B cell (primary cell): ENCODE measurements around the gene COG5. TPM values are rescaled to one million over a fixed set of nuclear protein-coding genes. Genes with fewer than 3 reads are reported as not detected.

ENCODE experiments used
- ATAC-seq: fragments of 200-7000 bp; cut with Tn5 transposase; one replicate; pipeline ENCODE4 v1.10.0; 2021; ENCODE audit warnings: low read depth, mild to moderate bottlenecking, moderate number of reproducible peaks, moderate library complexity
- CTCF ChIA-PET: fragments of 350-600 bp; sonication (Branson Sonifier 250); formaldehyde crosslinking; loops from one replicate; lab custom pipeline; 2021; ENCODE audit warnings: antibody characterized with exemption, inconsistent platforms; lab: Charles Lee
- POLR2A ChIA-PET: fragments of 350-600 bp; sonication (Branson Sonifier 250); formaldehyde crosslinking; loops from one replicate; lab custom pipeline; 2021; ENCODE audit warnings: antibody characterized with exemption; lab: Charles Lee
- DNase-seq: peaks from one replicate; pipeline ENCODE4 v3.0.0; 2013
- H2AFZ ChIP-seq: 2 replicates; pipeline ENCODE4 v1.6.1; 2012; ENCODE audit warnings: mild to moderate bottlenecking, low read depth, low read length; ENCODE audit not compliant: insufficient read depth, poor library complexity, severe bottlenecking
- H3K27ac ChIP-seq, 2 donors: 1 replicate in 1 of 2; 2 replicates in 1 of 2; pipeline ENCODE4 v1.5.1; 2012 to 2013; ENCODE audit warnings: low read length in 2 of 2, mild to moderate bottlenecking in 2 of 2, moderate library complexity in 1 of 2
- H3K27me3 ChIP-seq, 4 experiments: fragments of 200-600 bp in 1 of 4; sonication (generic) in 1 of 4; replicated peaks in 1 of 4; 1 replicate in 2 of 4; 2 replicates in 2 of 4; pipeline versions ENCODE4 v1.6.1 to v1.7.0; 2013 to 2016; ENCODE audit warnings: low read length in 3 of 4, mild to moderate bottlenecking in 2 of 4, mixed read lengths in 1 of 4, moderate library complexity in 1 of 4; ENCODE audit not compliant: insufficient read depth in 4 of 4, control insufficient read depth in 3 of 4; ENCODE audit errors: control extremely low read depth in 1 of 4
- H3K36me3 ChIP-seq, 2 experiments: replicated peaks in 1 of 2; 1 replicate in 1 of 2; 2 replicates in 1 of 2; pipeline versions ENCODE4 v1.6.1 to v1.7.1; 2013; ENCODE audit warnings: low read length in 1 of 2; ENCODE audit not compliant: insufficient read depth in 2 of 2, control insufficient read depth in 1 of 2; ENCODE audit errors: control extremely low read depth in 1 of 2, extremely low read depth in 1 of 2
- H3K4me1 ChIP-seq, 2 donors: fragments of 200-600 bp in 1 of 2; sonication (generic) in 1 of 2; 1 replicate in 1 of 2; 2 replicates in 1 of 2; pipeline versions ENCODE4 v1.5.1 to v1.6.1; 2013 to 2017; ENCODE audit warnings: low read length in 2 of 2; ENCODE audit not compliant: control insufficient read depth in 2 of 2, insufficient read depth in 2 of 2
- H3K4me2 ChIP-seq: replicated peaks from 2 replicates; pipeline ENCODE3; 2012; ENCODE audit warnings: mild to moderate bottlenecking, low read depth, low read length; ENCODE audit not compliant: poor library complexity, severe bottlenecking
- H3K4me3 ChIP-seq, 5 experiments: fragments of 200-600 bp in 1 of 5; sonication (generic) in 1 of 5; 1 replicate in 3 of 5; 2 replicates in 2 of 5; pipeline versions ENCODE4 v1.5.1 to v1.7.0; 2011 to 2016; ENCODE audit warnings: low read length in 4 of 5, mild to moderate bottlenecking in 4 of 5, low read depth in 2 of 5, control low read depth in 1 of 5, moderate library complexity in 1 of 5; ENCODE audit not compliant: insufficient read depth in 1 of 5; ENCODE audit errors: control extremely low read depth in 1 of 5, extremely low read depth in 1 of 5
- H3K79me2 ChIP-seq: fragments of 200-600 bp; sonication (generic); one replicate; pipeline ENCODE4 v1.6.0; 2016; ENCODE audit warnings: low read length; ENCODE audit not compliant: control insufficient read depth, insufficient read depth
- H3K9ac ChIP-seq: fragments of 200-600 bp; sonication (generic); 2 replicates; pipeline ENCODE4 v1.6.1; 2017; ENCODE audit warnings: mild to moderate bottlenecking, low read length, moderate library complexity
- H3K9me3 ChIP-seq, 3 donors: one replicate each; pipeline versions ENCODE4 v1.6.1 to v1.7.1; 2013; ENCODE audit warnings: low read length in 2 of 3; ENCODE audit not compliant: control insufficient read depth in 2 of 3, insufficient read depth in 1 of 3; ENCODE audit errors: control extremely low read depth in 1 of 3
- H4K20me1 ChIP-seq: 2 replicates; pipeline ENCODE4 v1.6.0; 2012; ENCODE audit warnings: mild to moderate bottlenecking, low read length; ENCODE audit not compliant: insufficient read depth, control insufficient read depth, poor library complexity, severe bottlenecking
- H3K27ac Mint-ChIP-seq: one replicate; pipeline ENCODE4 v1.8.0; 2021; ENCODE audit warnings: mixed read lengths
- H3K27me3 Mint-ChIP-seq: one replicate; pipeline ENCODE4 v1.8.0; 2021; ENCODE audit warnings: mixed read lengths
- H3K4me1 Mint-ChIP-seq: one replicate; pipeline ENCODE4 v1.8.0; 2021; ENCODE audit warnings: mixed read lengths
- H3K4me3 Mint-ChIP-seq: one replicate; pipeline ENCODE4 v1.8.0; 2021; ENCODE audit warnings: mixed read lengths
- H3K9me3 Mint-ChIP-seq: one replicate; pipeline ENCODE4 v1.8.0; 2022; ENCODE audit warnings: mixed read lengths; ENCODE audit not compliant: insufficient read depth
- EZH2 ChIP-seq: IDR thresholded peaks from 2 replicates; pipeline ENCODE4 v1.6.1; 2012; ENCODE audit warnings: borderline replicate concordance, low read depth, mild to moderate bottlenecking, moderate library complexity, low read length; ENCODE audit not compliant: insufficient read depth, poor library complexity, severe bottlenecking
- WGBS: methylation state at CpG from one replicate; pipeline ENCODE4 v1.1.5; 2013; ENCODE audit warnings: missing lambda C conversion rate; ENCODE audit not compliant: insufficient coverage; 5-methylcytosine and 5-hydroxymethylcytosine counted together
- intact Hi-C: fragments of 100-400 bp; cut with micrococcal nuclease; formaldehyde crosslinking; loops from one replicate; pipeline ENCODE4 v1.10.0; 2022
- polyA plus RNA-seq: library from polyadenylated mRNA; depleted of rRNA; stranded (reverse); fragments of >200 nt; gene quantifications from 2 replicates; pipeline ENCODE4 v1.2.3, GENCODE V29; 2012
- total RNA-seq, 2 donors: library from RNA; stranded (reverse); fragments of 120-200 nt in 1 of 2; gene quantifications; 1 replicate in 1 of 2; 2 replicates in 1 of 2; pipeline versions ENCODE4 v1.2.3 to v1.2.4, GENCODE V29; 2013 to 2022
- TF ChIP-seq, protein P1 (sequence below): fragments of 200-600 bp; IDR thresholded peaks from one replicate; pipeline ENCODE4 v1.8.0; 2022; ENCODE audit warnings: antibody characterized with exemption, mild to moderate bottlenecking

Gene COG5
- total and polyA plus RNA-seq, 2 donors (not counting 1 experiment from before 2014, with no cell fraction given): 7.0 to 73.0 TPM

DNA sequence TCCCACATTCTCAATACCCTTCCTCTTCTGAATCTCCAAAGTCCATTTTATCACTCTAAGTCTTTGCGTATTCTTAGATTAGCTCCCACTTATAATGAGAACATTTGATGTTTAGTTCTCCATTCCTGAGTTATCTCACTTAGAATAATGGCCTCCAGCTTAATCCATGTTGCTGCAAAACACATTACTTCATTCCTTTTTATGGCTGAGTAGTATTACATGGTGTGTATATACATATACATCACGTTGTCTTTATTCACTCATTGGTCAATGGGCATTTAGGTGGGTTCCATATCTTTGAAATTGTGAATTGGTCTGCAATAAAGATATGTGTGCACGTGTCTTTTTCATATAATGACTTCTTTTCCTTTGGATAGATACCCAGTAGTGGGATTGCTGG lies 61.6 kb downstream of the COG5 start:
- H3K4me3 ChIP-seq: no peak overlapping the region
- peaks cover 4% of the 10 kb centered on the region for H3K79me2 ChIP-seq
- no peak overlapping the region for H2AFZ ChIP-seq
- H3K36me3 ChIP-seq: peaks cover 1 to 10% of the 10 kb centered on the region in 2 experiments
- no peak overlapping the region for H3K9ac ChIP-seq
- H3K4me3 Mint-ChIP-seq: no peak overlapping the region
- no peaks in the 10 kb centered on the region for H3K9me3 Mint-ChIP-seq
- WGBS: no CpG with 5 or more reads among the region's 3 CpGs
- no peaks in the 10 kb centered on the region for H3K9me3 ChIP-seq
- DNase-seq: no peak
- H3K27me3 Mint-ChIP-seq: no peaks in the 10 kb centered on the region
- CTCF ChIA-PET: interaction anchor here (1.8 to 2.4 kb wide), 2 partner anchors 222 to 353 kb away, joined by 5 to 10 read pairs; no protein-coding TSS in a partner anchor
- H3K4me2 ChIP-seq: no peak overlapping the region
- no peak overlapping the region for H3K27ac ChIP-seq
- no peaks in the 10 kb centered on the region for H3K27me3 ChIP-seq
- H3K4me1 Mint-ChIP-seq: peaks cover 5% of the 10 kb centered on the region
- no peak overlapping the region for H3K27ac Mint-ChIP-seq
- H3K4me1 ChIP-seq: no peaks in the 10 kb centered on the region
- POLR2A ChIA-PET: no interaction called here
- TF ChIP-seq, protein P1, sequence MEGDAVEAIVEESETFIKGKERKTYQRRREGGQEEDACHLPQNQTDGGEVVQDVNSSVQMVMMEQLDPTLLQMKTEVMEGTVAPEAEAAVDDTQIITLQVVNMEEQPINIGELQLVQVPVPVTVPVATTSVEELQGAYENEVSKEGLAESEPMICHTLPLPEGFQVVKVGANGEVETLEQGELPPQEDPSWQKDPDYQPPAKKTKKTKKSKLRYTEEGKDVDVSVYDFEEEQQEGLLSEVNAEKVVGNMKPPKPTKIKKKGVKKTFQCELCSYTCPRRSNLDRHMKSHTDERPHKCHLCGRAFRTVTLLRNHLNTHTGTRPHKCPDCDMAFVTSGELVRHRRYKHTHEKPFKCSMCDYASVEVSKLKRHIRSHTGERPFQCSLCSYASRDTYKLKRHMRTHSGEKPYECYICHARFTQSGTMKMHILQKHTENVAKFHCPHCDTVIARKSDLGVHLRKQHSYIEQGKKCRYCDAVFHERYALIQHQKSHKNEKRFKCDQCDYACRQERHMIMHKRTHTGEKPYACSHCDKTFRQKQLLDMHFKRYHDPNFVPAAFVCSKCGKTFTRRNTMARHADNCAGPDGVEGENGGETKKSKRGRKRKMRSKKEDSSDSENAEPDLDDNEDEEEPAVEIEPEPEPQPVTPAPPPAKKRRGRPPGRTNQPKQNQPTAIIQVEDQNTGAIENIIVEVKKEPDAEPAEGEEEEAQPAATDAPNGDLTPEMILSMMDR: no peak
- H4K20me1 ChIP-seq: no peaks in the 10 kb centered on the region
- intact Hi-C loops: no loop called here
- no peak for ATAC-seq

DNA sequence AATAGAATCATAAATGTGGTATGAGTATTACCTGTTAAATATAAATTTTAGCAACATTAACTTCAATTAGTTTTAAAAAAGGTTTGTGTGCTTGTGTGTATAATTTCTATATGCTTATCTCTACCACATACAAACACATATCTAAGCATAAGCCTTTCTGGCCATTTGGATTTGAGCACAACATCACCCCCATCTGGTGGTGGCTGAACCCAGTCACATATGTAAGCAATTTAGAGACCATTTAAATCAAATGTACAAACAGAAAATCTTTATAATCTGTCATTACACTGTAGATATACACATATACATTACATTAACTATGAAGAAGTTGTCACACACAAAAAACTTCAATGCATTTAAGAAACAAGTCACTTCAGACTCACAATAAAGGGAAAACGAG lies 62.1 kb downstream of the COG5 start:
- no peaks in the 10 kb centered on the region for H3K27me3 Mint-ChIP-seq
- TF ChIP-seq, protein P1: peak; percentile 44
- TF ChIP-seq EZH2: no peak
- H3K9me3 ChIP-seq: no peaks in the 10 kb centered on the region
- no peak overlapping the region for H3K4me3 Mint-ChIP-seq
- ChIA-PET POLR2A (no interaction called here), CTCF (interaction anchor here (0.8 to 2.4 kb wide), 8 partner anchors 33 to 352 kb away, joined by 3 to 10 read pairs (median 3); partner anchors contain the start of gene CBLL1)
- ATAC-seq (no peak), DNase-seq (peak; percentile 35)
- H3K9me3 Mint-ChIP-seq: no peaks in the 10 kb centered on the region
- no peak overlapping the region for H2AFZ ChIP-seq
- no peak overlapping the region for H3K4me2 ChIP-seq
- no peak overlapping the region for H3K9ac ChIP-seq
- WGBS: no CpG with 5 or more reads among the region's 1 CpG
- H3K4me1 ChIP-seq: no peaks in the 10 kb centered on the region
- H3K27ac Mint-ChIP-seq: no peak overlapping the region
- H3K27me3 ChIP-seq: no peaks in the 10 kb centered on the region
- intact Hi-C loops: no loop called here
- peaks cover 3% of the 10 kb centered on the region for H3K4me1 Mint-ChIP-seq
- H3K79me2 ChIP-seq: peaks cover 9% of the 10 kb centered on the region
- peaks cover 0 to 10% of the 10 kb centered on the region in 2 experiments for H3K36me3 ChIP-seq
- H3K4me3 ChIP-seq: no peak overlapping the region
- no peaks in the 10 kb centered on the region for H4K20me1 ChIP-seq
- no peak overlapping the region for H3K27ac ChIP-seq
